ENCODE data around the gene IMMP2L. TPM values are rescaled to one million over a fixed set of nuclear protein-coding genes. Genes with fewer than 3 reads are reported as not detected.

The IMMP2L gene
- total and polyA plus RNA-seq, 2 of the 4 experiments (the other 2 are of a cell fraction), result 5.8 to 9.3 TPM

DNA sequence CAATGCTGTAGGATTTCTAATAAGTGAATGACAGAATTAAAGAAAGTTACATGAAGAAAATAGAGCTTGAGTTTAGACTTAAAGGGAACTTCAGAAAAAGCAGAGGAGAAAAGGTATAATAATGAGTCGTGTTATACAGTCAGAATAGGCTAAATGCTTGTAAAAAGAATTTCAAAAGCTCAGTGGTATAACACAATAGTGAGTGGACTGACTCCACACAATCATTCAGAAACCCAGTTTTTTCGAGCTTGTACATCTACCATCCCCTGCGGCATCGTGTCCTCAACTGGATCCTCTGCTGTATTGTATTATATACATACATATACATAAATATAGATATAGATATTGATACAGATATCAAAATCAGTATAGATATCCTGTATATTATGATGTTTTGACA is 52.2 kb downstream of the IMMP2L start:
- H3K4me3 ChIP-seq (ENCODE audit: insufficient read depth, low read depth, low read length), result no peak overlapping the region
- H2AFZ ChIP-seq (replicated peaks; ENCODE audit: low read length, poor library complexity), result no peak overlapping the region
- H2BK15ac ChIP-seq (ENCODE audit: low read depth, low read length), result no peak overlapping the region
- H3K56ac ChIP-seq (ENCODE audit: extremely low read depth, insufficient read depth, low read length), result no peak overlapping the region
- no TSS peak for BruUV-seq (replicated peaks)
- H3K27me3 ChIP-seq (ENCODE audit: control insufficient read depth, insufficient read depth, low read length), result no peaks in the 10 kb centered on the region
- no peaks in the 10 kb centered on the region for H3K79me1 ChIP-seq (ENCODE audit: low read depth in 1 of 2, low read length in 2 of 2)
- H4K8ac ChIP-seq (ENCODE audit: low read depth in 2 of 2, low read length in 2 of 2), result no peak overlapping the region
- H3K9me1 ChIP-seq (ENCODE audit: insufficient read depth, low read length), result no peaks in the 10 kb centered on the region
- no peak overlapping the region for H2BK20ac ChIP-seq (ENCODE audit: low read depth, low read length)
- no peak overlapping the region for H3K9ac ChIP-seq (ENCODE audit: low read depth, low read length)
- intact Hi-C loops (cut with micrococcal nuclease), result no loop called here
- no peaks in the 10 kb centered on the region for H3K4me1 ChIP-seq (ENCODE audit: control insufficient read depth, insufficient read depth, low read length)
- DNase-seq, result no peak
- H3K9me3 ChIP-seq (ENCODE audit: control insufficient read depth, insufficient read depth, low read length), result no peaks in the 10 kb centered on the region
- H3K23ac ChIP-seq (ENCODE audit: low read depth, low read length), result no peak overlapping the region
- H4K20me1 ChIP-seq (ENCODE audit: insufficient read depth, low read length), result no peaks in the 10 kb centered on the region
- no peak overlapping the region for H2AK9ac ChIP-seq (replicated peaks; ENCODE audit: low read depth, low read length, poor library complexity)
- H3K4ac ChIP-seq (ENCODE audit: low read depth, low read length), result no peak overlapping the region
- POLR2A ChIA-PET (ENCODE audit: unreplicated experiment), result no interaction called here
- dilution Hi-C loops (cut with HindIII; ENCODE audit: low sequenced_read_pairs, unreplicated experiment), result no loop called here
- H3K36me3 ChIP-seq (ENCODE audit: control insufficient read depth, insufficient read depth, low read length), result no peaks in the 10 kb centered on the region
- no peak for TF ChIP-seq CHD1 (IDR thresholded peaks at IDR 0.05; ENCODE audit: low read depth, low read length)
- TF ChIP-seq, protein P1, sequence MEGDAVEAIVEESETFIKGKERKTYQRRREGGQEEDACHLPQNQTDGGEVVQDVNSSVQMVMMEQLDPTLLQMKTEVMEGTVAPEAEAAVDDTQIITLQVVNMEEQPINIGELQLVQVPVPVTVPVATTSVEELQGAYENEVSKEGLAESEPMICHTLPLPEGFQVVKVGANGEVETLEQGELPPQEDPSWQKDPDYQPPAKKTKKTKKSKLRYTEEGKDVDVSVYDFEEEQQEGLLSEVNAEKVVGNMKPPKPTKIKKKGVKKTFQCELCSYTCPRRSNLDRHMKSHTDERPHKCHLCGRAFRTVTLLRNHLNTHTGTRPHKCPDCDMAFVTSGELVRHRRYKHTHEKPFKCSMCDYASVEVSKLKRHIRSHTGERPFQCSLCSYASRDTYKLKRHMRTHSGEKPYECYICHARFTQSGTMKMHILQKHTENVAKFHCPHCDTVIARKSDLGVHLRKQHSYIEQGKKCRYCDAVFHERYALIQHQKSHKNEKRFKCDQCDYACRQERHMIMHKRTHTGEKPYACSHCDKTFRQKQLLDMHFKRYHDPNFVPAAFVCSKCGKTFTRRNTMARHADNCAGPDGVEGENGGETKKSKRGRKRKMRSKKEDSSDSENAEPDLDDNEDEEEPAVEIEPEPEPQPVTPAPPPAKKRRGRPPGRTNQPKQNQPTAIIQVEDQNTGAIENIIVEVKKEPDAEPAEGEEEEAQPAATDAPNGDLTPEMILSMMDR (conservative IDR thresholded peaks at IDR 0.05; ENCODE audit: low read depth, low read length), result no peak
- TF ChIP-seq CEBPB (IDR thresholded peaks at IDR 0.05; ENCODE audit: low read depth, low read length), result no peak
- TF ChIP-seq BHLHE40 (IDR thresholded peaks at IDR 0.05; ENCODE audit: low read depth, low read length), result no peak
- TF ChIP-seq SMC3 (IDR thresholded peaks at IDR 0.05; ENCODE audit: low read depth, low read length), result no peak
- TF ChIP-seq, protein P2, sequence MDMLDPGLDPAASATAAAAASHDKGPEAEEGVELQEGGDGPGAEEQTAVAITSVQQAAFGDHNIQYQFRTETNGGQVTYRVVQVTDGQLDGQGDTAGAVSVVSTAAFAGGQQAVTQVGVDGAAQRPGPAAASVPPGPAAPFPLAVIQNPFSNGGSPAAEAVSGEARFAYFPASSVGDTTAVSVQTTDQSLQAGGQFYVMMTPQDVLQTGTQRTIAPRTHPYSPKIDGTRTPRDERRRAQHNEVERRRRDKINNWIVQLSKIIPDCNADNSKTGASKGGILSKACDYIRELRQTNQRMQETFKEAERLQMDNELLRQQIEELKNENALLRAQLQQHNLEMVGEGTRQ (IDR thresholded peaks at IDR 0.05; ENCODE audit: low read depth, low read length), result no peak
- TF ChIP-seq, protein P3, sequence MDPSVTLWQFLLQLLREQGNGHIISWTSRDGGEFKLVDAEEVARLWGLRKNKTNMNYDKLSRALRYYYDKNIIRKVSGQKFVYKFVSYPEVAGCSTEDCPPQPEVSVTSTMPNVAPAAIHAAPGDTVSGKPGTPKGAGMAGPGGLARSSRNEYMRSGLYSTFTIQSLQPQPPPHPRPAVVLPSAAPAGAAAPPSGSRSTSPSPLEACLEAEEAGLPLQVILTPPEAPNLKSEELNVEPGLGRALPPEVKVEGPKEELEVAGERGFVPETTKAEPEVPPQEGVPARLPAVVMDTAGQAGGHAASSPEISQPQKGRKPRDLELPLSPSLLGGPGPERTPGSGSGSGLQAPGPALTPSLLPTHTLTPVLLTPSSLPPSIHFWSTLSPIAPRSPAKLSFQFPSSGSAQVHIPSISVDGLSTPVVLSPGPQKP (IDR thresholded peaks at IDR 0.05; ENCODE audit: borderline replicate concordance, low read depth, low read length), result no peak
- TF ChIP-seq RCOR1 (IDR thresholded peaks at IDR 0.05; ENCODE audit: insufficient replicate concordance, low read length), result no peak
- no peak for TF ChIP-seq RAD21 (IDR thresholded peaks at IDR 0.05; ENCODE audit: low read length)
- no peak for TF ChIP-seq RFX5 (IDR thresholded peaks at IDR 0.05; ENCODE audit: low read depth, low read length)
- TF ChIP-seq MXI1 (IDR thresholded peaks at IDR 0.05; ENCODE audit: borderline replicate concordance, low read depth, low read length), result no peak
- TF ChIP-seq POLR2A (IDR thresholded peaks at IDR 0.05; ENCODE audit: low read depth, low read length), result no peak
- CTCF ChIA-PET, result no interaction called here
- in situ Hi-C loops (cut with MboI; ENCODE audit: low sequenced_read_pairs), result no loop called here
- H3K14ac ChIP-seq (replicated peaks; ENCODE audit: low read depth, low read length), result no peak overlapping the region
- H4K91ac ChIP-seq (ENCODE audit: insufficient read depth, low read depth, low read length), result no peak overlapping the region
- H3K18ac ChIP-seq (ENCODE audit: low read depth, low read length), result no peak overlapping the region
- no CpG with 5 or more reads among the region's 4 CpGs for WGBS, 2 experiments (ENCODE audit: extremely low coverage in 2 of 2, insufficient read length in 1 of 2)
- H3K4me2 ChIP-seq (ENCODE audit: low read depth, low read length), result no peak overlapping the region
- H3K27ac ChIP-seq (ENCODE audit: insufficient read depth, low read length), result no peak overlapping the region
- no peak overlapping the region for H4K5ac ChIP-seq (ENCODE audit: low read depth, low read length)
- no peak for ATAC-seq (ENCODE audit: low read depth)
- H2BK5ac ChIP-seq (ENCODE audit: low read depth, low read length, poor library complexity, severe bottlenecking), result no peak overlapping the region
- no peak overlapping the region for H2AK5ac ChIP-seq (ENCODE audit: low read depth, low read length)
- H2BK120ac ChIP-seq (ENCODE audit: low read depth, low read length), result no peak overlapping the region
